ENCODE results near the gene PLCB3.
A peak's percentile ranks its signal among the peaks of the same experiment; 100 is the strongest.

Gene PLCB3

DNA sequence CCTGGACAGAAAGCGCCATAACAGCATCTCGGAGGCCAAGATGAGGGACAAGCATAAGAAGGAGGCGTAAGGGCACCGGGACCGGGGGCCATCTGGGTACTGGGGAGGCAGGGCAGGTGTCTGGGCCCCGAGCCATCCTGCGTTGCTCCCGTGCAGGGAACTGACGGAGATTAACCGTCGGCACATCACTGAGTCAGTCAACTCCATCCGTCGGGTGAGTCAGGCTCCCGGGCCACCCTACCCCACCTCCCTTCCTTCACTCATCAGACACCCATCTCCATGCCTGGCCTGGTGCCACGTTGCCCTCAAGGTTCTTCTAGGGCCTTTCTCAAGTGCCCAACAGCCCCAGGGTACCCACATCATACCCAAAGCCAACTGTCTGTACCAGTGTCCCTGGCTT, 15.0 kb downstream of the PLCB3 start:
- DNase-seq (ENCODE audit: low read depth): no peak

DNA sequence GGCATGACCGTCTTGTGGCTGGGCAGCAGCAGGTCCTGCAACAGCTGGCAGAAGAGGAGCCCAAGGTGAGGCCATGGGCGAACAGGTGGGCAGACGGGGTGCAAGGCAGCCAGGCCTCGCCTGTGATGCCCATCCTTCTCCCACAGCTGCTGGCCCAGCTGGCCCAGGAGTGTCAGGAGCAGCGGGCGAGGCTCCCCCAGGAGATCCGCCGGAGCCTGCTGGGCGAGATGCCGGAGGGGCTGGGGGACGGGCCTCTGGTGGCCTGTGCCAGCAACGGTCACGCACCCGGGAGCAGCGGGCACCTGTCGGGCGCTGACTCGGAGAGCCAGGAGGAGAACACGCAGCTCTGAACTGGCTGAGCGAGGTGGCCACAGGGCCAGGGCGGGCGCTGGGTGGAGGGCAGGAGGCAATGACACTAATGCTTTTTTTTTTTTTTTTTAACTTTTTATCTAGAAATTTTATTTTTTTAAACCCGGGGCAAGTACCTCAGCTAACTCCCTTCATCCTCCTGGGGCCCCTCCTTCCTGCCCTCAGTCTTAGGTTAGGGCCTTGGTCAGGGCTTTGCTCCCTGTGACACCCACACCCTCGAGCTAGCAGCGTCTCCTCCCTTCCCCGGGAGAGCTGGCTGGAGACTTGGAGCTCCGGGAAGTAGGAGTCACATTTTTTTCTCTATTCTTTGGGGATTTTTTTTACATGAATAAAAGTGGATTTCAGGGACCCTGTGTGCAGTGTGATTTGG, 16.0 kb downstream of the PLCB3 start:
- DNase-seq (ENCODE audit: low read depth): no peak

DNA sequence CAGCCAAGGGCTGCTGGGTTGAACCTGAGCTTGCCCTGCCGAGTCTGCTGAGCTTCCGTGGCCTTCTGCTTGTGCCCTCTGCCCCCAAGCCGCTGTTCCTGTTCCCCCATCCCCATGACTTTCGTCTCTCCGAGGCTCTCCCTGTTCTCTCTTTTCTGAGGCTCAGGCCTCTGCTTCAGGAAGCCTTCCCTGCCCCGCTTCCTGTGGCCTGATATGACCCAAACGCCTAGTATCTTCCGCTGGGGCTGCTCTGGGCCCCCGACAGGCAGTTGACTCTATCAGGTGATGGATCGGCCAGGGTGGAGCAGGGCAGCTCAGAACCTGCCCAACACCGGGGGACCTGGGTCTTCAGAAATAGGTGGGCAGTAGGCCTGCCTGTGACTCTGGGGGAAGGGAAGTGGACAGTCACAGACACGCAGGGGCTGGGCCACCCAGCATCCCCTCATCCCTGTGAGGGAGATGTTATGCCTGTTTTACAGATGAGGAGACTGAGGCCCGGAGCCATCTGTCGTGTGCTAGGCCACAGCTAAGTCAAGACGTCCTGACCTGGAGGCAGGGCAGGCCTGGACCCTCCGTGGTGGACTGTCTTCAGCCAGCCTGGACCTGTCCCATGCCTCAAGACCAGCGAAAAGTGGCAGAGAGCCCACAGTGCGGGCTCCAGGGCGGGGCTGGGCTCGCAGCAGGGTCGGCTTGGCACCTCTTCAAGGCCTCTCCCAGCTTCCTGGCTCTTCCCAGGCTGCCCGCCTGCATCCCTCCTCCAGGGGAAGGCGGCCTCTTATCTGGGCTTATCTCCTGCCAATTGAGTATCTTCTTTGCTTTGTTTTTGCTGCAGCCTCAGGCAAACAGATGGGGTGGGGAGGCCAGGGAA, 16.9 kb downstream of the PLCB3 start:
- DNase-seq (ENCODE audit: low read depth): no peak

DNA sequence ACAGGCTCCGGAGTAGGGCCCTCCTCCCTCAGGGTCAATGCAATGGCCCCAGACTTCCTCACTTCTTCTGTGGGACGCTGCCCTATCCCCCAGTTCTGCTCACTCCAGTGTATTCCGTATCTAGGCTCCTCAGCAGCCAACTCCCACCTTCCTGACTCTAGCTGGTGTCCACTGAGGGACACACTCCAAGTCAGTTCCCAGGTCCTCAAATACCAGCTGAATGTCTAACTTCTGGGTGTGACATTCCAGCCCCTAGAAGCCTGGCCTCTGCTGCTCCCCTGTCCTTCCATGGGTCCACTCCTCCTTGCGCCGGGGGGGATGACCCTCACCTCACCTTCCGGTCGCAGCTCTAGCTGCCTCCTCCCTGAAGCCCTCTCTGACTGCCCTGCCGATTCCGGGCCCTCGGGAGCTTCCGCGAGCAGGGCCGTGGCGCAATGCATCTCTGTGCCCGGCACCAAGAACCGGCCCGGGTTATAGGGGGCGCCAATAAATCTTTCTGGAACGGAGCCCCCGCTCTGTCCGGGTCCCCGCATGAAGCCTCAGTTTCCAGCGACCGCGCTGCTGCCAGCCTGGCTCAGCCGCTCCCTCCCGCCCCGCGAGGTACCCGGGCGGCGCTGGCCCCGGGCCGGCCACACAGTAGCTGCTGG, 17.7 kb downstream of the PLCB3 start:
- DNase-seq (ENCODE audit: low read depth): no peak

DNA sequence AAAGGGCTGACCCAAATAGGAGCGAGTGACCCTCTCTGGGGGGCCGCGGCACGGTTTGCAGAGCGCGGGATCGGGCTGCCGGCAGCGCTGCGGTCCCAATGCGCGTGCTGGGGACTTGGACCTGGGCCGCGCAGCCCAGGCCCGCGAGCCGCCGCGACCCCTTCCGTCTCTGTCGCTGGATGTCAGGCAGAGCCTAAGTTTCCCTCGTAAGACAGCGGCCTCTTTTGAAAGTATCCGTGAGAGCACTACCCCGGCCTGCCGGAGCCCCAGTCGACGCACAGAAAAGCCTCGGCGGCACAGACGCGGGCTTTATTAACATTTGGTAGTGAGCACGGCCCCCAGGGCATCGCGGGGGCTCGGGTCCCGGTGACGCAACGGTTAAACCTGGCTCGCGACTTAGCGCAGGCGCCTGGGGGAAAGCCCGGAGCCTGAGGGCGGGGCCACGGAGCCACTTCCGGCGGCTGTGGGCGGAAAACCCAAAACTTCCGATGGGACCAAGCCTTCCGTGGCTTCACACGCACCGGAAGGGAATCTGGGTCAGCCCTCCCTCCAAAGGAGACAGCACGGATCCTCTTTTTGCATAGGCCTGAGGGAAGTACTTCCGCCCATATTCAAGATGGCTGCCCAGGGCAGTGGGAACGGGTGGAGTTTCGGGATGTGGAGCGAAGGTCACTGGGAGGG, 18.4 kb downstream of the PLCB3 start:
- DNase-seq (ENCODE audit: low read depth): peak; percentile 96

DNA sequence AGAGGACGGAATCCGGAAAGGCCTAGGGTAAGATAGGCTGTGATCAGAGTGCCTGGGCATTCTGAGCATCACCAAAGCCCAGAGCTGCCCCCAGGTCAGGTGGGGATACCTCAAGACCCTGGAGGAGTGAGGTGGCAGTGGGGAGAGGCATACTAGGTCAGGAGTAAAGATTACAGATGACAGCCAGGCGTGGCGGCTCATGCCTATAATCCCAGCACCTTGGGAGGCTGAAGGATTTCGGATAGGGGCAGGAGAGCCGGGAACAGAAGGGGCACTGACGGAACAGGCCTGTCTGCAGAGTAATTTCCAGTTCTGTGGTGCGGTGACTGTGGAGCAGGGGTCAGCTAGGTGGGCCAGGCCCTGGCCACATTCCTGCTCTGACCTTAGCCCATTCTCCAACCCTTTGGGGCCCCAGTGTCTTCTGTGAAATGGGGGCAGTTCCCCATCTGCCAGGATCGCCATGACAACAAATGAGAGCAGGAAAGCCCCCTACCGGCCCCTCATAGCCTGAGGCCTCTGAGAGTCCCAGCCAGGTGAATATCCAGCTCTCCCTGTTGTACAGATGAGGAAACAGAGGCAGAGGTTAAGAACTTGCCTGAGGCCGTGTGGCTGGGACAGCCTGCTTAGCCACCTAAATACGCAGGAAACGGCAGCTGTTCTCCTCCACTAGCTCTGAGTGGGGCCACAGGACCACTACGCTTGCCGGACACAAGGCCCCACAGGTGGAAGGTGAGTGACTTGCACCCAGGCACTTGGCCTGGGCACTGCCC, 23.9 kb downstream of the PLCB3 start:
- DNase-seq (ENCODE audit: low read depth): no peak

DNA sequence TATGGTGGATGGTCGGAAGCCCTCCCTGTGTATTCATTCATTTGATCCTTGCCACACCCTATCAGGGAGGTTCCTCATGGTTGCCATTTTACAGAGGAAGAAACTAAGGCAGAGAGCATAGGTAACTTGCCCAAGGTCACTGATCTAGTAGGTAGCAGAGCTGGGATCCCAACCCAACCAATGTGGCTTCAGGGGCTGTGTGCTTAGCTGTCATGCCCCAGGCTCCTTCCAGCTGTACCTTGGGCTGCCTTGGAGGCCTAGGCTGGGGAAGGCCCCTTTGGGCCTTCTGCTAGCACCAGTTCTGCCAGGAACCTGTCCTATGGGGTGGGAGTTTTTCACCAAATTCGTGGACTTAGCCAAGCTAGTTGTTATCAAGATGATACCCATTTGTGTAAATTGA, 24.5 kb downstream of the PLCB3 start:
- DNase-seq (ENCODE audit: low read depth): no peak

DNA sequence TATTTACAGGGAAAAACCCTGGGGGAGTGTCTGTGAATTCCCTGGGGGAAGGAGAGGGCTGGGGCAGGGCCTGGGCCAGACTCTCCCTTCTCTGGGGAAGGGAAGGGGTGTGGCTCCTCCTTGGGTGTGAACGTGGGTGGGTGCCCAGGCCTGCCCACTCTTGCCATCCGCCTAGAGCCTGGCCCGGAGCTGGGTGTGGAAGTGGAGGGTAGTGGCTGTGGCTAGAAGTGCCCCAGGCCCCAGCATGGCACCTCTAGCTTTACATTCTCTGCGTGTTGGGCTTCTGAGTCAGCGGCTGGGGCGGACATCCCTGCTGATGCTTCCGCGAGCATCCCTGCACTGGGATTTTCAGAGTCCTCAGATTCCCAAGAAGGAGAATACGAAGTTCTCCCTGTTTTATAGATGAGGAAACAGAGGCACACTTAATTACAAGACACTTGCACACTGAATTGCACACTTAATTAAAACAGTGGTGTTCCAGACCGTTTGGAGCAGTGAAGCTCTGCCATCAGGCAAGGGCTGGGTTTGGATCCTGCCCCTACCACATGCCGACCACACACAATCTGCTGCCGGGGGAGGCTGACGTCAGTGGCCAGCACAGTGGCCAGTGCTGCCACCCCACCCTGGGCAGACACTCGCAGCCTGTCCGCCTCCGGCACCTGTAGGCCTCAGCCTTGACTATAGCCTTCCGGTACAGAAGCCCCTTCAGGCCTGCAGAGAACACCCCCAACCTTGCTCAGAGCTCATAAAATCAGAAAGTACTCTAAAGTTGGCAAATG, 25.5 kb downstream of the PLCB3 start:
- DNase-seq (ENCODE audit: low read depth): no peak

DNA sequence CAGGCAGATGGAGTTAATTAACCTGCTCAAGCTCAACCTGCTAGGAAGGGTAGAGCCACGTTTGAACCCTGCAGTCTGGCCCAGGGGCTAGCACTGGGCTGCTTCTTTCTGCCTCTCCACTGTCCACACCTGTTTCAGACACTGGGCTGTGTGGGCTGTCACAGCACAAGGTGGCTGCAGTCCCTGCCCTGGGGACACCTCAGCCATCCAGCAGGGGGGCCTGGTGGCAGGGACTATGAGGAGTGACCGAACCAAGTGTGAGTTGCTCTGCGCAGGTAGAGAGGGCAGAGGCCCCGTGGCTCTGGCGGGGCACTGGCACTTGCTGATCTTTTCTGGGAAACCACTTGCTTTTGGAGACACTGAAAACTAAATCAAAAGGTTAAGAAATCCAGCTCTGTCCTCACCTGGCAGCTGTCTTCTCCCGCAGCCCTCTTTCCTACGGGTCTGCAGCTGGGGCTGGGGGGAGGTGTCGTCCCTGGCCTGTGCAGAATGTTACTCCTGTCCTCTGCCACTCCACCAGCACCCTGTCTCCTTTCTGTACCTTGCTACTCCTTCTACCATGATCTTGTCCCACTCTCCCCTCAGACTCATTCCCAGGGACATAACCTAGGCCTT, 27.4 kb downstream of the PLCB3 start:
- DNase-seq (ENCODE audit: low read depth): no peak

DNA sequence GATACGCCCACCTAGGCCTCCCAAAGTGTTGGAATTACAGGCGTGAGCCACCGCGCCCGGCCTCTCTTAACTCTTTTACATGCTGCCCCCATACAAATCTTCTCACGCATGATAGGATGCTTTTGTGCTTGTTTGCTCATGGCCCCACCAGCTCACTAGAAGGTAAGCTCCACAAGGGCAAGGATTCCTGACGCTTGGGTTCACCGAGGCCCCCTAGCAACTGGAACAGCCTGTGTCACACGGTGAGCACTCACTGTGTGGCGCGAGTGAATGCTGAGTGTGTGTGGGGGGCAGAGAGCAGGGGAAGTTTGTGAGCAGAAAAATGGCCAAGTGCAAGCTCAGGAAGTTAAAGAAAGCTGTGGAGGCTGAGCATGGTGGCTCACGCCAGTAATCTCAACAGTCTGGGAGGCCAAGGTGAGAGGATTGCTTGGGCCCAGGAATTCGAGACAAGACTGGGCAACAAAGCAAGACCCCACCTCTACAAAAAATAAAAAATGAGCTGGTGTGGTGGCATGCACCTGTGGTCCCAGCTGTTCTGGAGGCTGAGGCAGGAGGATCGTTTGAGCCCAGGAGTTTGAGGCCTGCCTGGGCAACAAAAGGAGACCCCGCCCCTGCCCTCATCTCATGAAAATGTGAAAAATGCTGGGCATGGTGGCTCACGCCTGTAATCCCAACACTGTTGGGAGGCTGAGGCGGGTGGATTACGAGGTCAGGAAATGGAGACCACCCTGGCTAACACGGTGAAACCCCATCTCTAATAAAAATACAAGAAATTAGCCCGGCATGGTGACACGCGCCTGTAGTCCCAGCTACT, 30.8 kb downstream of the PLCB3 start:
- DNase-seq (ENCODE audit: low read depth): no peak

DNA sequence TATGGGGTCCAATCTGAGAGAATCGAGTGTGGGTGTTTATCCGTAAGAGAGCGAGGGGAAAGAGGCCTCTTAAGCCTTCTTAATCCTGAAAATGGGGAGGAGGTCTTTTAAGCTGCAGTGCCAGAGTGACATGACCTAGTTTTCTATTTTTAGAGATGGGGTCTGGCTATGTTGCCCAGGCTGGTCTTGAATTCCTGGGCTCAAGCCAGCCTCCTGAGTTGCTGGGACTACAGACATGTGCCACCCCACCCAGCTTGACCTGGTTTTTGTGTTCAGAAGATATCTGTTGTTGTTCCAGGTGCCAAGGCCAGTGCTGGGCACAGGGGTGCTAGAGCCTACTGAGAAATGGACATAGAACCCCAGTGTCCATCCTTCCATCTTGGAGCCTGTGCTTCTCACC, 31.8 kb downstream of the PLCB3 start:
- DNase-seq (ENCODE audit: low read depth): no peak

DNA sequence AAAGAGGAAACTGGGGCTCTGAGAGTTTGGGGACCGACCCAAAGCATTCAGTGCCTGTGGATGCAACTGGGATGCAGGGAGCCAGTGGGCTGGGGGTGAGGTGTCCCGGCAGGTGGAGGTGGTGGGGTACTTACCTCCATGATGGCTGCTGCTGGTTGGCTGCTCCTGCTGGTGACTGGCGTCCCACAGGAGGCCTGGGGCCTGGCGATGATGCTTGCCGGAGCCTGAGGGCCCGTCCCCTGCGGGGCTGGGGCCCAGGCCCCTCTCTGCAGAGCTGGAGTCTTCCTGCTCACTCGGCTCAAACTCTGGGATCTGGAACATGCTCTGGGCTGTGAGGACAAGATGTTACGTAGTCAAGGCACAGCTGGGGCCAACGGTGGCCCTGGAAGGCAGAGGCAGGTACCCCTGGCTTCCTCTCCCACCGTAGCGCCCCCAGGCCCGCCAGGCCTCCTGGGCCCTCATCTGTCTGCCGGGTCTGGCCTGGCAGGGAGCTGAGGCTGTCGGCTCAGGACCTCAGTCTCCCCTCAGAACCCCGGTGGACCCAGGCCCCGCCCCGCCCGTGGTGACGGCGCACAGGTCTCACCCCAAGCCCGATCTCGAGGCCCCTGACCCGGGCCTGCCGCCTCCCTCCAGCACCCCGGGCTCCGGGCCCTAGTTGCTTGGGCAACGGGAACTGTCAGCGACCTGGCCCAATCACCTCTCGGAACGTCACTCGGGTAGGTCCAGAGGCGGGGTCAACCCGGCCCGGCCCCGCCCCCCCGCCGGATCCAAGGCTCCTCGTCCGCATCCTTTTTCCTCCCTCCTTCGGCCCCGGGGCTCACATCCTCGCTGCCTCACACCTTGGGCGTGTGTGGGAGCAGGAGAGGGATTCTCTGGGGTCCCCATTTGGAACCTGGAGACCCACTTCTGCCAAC, 33.0 kb downstream of the PLCB3 start, which contains the start of gene BAD:
Gene BAD (minus strand): TSS at position 618 of the 914 bp plus-strand sequence. CDS start 297 bp downstream, at position 321.
- DNase-seq (ENCODE audit: low read depth): peak; percentile 88

DNA sequence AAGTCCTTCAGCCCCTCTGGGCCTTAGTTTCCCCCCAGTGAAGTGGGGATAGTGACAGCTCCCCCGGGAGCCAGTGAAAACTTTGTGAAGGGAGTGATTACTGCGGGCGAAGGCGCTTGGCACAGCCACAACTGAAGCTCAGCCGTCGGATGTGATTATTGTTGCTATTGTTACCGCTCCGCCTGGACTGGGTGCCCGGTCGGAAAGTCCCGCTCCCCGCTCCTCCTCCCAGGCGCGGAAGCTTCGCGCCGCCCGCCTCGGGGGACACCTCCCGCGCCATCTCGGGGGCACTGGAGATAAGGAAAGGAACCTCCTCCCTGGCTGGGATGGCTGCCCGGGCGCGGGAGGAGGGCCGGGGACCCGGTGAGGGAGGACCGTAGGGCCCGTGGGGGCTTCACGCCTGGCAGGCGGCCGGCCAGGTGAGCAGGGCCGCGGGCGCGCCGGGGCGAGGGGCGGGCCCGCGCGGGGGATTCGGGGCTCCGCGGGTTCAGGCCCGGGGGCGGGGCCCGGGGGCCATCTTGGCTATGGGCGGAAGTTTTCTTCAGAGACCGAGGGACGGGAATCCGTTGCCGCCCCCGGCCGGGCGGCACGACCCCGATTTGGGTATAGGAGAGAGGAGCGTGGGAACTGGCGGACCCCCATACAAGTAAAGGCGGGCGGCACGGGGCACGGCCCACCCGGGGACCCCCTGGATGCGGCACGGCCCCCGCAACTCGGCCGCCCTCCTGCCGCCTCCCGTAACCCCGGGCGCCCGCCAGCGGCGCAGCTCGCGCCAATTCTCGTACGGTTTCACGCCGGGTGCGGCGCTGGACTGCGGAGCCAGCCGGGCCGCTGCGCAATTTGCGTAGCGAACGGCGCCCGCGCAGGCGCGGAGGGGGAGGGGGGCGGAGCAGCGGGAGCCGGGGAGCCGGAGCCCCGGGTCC, 33.9 kb downstream of the PLCB3 start, which contains the start of gene GPR137:
Gene GPR137 (plus strand): TSS at position 887 of the 923 bp plus-strand sequence. CDS start 677 bp downstream, outside the sequence.
- DNase-seq (ENCODE audit: low read depth): peak; percentile 89

DNA sequence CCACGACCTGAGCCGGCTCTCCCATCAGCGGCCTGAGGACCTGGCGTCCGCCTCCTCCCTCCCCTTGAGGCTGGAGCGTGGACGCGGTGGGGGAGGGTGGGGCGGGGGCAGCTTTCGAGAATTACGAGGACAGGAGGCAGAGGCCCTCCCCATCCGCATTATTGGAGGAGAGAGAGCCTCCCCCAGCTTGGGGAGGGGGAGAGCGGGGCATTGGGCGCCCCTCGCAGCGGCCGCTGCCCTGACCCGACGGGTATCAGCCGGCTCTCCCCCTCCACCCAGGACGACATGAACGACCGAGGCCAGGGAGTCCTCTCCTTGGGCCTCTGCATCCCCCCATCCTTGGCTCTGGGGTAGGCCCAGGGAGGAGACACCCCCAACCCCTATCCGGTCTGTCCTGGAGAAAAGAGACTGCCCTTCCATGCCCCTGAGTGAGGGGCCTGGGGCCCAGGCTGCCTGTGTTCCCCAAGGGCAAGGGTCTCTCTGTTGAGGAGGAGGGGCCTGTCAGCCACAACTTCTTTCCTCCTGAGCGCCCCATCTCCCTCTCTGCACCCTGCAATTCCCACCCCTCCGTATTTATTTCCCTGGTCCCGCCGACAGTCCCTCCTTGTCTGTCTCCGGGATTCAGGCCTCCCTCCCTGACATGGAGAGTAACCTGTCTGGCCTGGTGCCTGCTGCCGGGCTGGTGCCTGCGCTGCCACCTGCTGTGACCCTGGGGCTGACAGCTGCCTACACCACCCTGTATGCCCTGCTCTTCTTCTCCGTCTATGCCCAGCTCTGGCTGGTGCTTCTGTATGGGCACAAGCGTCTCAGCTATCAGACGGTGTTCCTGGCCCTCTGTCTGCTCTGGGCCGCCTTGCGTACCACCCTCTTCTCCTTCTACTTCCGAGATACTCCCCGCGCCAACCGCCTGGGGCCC, 34.8 kb downstream of the PLCB3 start:
- DNase-seq (ENCODE audit: low read depth): no peak

DNA sequence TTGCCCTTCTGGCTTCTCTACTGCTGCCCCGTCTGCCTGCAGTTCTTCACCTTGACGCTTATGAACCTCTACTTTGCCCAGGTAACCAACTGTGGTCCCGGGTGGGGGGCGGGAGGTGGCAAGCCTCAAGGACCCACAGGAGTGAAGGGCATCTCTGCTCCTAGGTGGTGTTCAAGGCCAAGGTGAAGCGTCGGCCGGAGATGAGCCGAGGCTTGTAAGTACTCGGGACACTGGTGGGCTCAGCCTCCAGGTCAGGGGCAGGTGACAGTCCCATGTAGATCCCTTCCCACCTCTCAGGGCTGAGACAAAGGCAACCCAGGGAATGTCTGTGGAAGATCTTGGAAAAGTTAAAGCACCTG, 35.5 kb downstream of the PLCB3 start:
- DNase-seq (ENCODE audit: low read depth): no peak
